OCI-LY1 (cell line): ENCODE measurements around the gene TMC4.

Source experiments
- CTCF ChIP-seq: fragments of 200-600 bp; sonication (generic), shearing (Covaris generic); IDR thresholded peaks from 2 replicates; pipeline ENCODE4 v1.5.1; 2017; ENCODE audit warnings: mild to moderate bottlenecking, antibody characterized with exemption, low read length, moderate library complexity, mixed read lengths
- EZH2 ChIP-seq: fragments of 200-600 bp; sonication (generic), shearing (Covaris generic); IDR thresholded peaks from 2 replicates; pipeline ENCODE4 v1.8.0; 2017; ENCODE audit warnings: borderline replicate concordance, mixed run types, mild to moderate bottlenecking, antibody characterized with exemption, low read length, moderate library complexity, mixed read lengths

- TF ChIP-seq CTCF (no peak), EZH2 (no peak)
Observed at GRCh38 chr19:54211235-54211634, 38.3 kb upstream of the TMC4 start.
